Activated CD8-positive, alpha-beta memory T cell treated with anti-CD3 and anti-CD28 coated beads, Interleukin-2, amount 50 U/mL, for 48 hours (primary cell): ENCODE results near the gene SUPT3H.

Source experiments
- DNase-seq: peaks from one replicate; pipeline ENCODE4 v3.0.0-alpha.2; 2020

Gene SUPT3H

DNA sequence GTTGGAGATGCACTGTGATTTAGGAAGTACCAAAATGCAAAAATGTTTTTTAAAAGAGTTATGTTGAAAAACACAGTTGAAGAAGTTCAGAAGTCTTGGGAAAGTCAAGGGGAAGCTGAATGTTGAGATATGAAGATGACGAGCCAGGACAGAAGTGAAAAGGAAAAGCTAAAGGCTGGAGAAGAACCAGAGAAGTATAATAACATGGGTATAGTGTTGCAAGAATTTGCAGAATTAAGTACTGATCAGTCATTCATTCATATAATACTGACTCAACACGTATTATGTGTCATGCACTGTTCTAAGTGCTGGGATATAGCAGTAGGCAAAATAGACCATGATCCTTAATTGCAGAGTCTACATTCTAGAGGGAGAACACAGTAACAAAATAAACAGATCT, 557.4 kb downstream of the SUPT3H start:
- DNase-seq, result no peak

DNA sequence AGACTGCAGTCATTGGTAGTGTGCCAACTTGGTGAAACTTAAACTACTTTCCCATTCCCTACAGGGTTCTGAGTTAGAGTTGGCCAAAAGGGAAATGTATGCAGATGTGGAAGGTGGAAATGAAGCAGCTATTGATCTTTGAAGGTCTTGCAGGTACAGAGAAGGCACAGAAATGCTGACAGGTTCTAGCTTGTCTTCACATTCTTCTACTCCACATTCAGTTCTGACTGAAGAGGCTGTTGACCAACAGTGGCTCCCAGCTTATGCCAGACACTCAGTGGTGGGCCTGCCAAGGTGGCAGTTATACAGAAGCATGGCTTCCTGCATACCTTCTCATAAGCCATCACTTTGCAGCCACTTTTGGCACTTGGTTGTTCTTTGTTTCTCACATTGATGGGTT, 566.3 kb downstream of the SUPT3H start:
- DNase-seq, result no peak

DNA sequence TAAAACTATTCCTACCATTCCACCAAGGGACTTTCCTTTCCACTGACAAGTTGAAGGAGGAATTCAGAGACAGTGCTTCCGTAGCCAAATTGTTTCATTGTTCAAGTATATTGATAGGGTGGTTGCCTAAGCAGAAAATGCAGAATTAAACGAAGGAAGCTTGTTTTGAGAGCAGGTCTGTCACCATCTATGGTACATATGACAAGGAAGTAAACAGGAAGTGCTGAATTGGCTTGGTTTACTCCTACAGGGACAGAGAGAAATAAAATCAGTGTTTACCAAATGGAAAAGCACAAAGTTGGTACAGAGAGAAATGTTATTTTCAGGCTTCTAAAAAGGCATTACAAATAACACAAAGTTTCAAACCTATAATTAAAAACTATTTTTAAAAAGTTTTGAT, 568.5 kb downstream of the SUPT3H start:
- DNase-seq, result no peak

DNA sequence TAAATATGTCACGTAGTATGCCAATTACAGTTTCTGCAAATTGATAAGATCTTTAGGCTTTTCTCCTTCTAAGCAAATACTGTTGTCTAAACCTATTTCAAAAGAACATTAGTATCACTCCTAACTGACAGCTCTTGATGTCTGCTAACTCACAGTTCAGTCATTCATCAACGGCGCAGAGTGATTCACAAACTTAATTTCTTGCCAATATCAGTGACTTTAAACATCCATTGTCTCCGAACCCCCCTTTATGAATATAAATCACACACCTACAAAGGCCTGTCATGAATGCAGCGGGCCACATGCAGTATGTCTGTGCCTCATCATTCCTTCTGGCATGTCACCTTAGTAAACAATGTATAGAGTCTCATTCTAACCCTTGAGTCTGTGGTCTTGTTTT, 569.6 kb downstream of the SUPT3H start:
- DNase-seq, result no peak

DNA sequence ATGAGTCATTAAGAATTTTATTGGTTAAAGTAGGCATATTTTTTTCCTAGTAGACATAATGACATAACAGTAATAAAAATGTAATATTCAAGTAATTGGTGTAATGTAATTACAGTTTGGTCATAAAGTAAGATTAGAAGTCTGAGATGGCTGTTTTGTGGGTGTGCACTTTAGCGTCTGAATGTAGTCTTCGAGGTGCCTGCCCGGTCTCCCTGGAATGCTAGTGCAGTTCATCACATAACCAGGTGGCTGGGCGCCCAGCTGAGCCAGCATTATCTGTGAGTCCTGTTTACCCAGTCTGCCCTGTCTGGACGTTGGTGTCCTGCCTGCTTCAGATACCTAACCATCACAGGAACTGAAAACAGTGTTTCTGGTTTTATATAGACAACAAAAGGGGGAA, 571.1 kb downstream of the SUPT3H start:
- DNase-seq, result no peak

DNA sequence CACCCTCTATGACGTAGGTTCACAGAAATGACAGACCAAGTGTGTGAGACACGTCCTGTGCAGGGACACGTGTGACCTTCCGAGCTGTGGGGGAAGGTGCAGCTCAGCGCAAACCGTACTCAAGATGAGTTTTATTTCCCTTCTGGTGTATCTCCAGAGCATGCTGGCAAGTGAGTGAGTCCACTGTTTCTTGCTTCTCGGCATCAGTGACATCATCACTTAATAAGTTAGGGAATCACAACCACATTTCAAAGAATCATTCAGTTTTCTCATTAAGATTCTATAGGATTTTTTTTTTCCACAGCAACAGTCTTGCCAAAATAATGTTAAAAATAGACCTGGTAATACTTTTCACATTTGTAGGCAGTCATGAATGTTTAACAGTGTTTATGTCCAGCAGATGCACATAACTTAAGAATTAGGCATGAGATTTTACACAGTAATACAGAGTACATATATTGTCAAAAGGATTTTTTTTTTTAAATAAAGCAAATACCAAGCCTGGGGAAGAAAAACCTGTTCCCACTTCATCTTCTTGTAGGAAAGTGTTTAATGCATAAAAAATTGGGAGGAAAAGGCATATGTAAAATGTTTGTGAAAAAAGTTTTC, 572.4 kb downstream of the SUPT3H start:
- no peak for DNase-seq

DNA sequence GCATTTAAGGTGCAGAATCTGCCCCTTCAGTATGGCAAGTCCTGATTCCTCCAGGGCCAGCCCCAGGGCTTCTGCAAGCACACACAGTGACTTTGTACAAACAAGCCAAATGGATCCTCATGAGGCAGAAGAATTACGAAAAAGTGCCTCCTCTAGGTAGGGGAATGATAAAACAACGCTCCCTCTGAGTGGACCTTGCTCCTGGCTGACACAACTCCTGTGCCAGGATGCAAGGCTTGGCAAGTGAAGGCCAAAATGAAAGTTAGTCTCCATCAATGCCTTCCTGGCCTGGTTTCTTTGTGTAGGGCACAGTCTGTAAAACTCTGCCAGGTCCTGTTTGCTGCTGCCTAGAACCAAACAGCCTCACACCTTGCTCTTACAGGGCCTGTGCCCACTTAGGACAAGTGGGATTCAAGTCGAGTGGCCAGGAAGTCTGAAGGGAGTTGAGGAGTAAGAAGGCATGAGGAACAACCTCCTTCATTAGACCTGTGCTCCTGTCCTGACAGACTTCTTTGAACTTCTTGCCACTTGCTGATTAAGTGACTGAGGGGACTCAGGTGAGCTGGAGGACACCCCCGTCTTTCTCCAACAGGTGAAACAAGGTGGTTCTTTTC, 573.1 kb downstream of the SUPT3H start:
- DNase-seq, result no peak

DNA sequence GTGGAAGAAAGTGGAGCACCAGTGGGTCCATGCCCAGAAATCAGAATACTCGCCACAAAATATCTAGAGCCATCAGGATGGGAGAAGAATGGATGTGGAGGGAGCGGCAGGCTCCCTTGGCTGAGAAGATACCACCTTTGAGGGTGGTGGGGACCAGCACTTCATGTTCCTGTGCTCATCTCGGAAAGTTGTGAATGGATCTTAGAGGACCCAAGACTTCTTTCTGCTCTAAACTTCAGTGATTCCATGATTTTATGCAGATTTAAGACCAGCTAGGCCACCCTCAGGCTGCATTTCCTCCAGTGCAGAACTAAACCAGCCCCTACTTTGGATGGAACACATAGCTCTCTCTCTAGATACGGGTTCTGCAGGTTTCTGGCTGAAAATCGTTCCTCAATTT, 573.7 kb downstream of the SUPT3H start:
- no peak for DNase-seq

DNA sequence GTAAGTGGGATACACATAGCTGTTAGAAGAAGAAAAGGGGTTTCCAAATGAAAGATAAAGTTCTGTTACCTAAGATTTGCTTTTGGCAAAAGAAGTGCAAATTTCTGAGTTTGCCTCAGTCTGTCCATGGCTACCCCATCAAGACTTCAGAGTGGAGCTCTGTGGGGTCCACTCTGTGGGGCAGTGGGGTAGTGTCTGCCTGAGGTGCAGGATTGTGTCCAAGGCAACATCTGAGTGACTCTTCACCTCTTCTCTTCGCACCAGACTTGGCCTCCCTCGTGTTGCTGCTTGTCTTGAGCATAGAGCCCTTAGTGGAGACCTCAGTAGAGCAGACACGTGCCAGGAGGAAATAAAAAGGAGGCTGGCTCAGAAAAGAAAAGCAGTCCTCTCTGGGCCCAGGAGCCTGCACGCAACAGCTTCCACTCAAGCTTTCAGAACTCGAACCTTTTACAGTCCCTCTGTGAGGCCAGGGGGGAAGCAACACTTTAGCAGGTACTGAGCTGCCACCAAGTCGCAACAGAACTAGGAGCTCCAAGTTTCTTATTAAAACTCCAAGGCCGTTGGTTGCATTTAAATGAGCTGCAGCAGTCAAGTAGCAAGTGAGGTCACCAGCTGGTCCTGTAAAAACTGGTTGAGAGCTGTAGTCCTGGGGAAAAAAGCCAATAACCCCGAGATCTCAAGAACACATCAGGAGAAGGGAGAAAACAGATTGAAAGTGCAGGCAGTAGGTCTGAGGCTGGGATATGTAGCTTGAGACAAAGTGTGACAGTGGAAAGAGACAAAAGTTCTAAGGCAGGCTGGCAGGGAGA, 576.7 kb downstream of the SUPT3H start:
- no peak for DNase-seq

DNA sequence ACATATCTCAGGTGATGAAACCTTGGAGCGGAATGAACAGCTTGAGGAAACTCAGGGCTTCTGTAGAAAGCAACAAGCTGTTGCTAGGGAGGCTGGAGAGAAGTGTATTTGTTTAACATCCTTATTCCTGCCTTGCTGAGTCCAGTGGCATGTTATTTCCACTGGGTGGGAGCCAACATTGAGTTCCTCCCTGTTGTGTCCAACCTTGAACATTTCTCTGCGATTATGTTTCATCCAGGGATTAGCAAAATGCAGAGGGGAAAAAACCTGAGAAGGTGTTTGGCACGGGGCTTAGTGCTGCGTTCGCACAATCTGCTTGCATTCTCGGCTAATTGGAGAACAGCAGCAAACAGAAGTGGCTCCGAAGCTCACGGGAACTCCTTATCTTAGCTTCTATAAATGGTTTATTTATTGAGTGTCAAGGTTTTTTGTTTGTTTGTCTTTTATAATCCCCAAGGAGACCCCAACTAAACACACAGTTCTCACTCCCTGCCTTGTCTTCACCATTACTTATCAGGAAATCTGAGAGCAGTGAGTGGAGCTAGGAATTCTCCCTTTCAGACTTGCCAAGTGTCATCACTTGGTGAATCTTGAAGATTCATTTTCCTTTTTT, 577.5 kb downstream of the SUPT3H start:
- DNase-seq, result no peak

DNA sequence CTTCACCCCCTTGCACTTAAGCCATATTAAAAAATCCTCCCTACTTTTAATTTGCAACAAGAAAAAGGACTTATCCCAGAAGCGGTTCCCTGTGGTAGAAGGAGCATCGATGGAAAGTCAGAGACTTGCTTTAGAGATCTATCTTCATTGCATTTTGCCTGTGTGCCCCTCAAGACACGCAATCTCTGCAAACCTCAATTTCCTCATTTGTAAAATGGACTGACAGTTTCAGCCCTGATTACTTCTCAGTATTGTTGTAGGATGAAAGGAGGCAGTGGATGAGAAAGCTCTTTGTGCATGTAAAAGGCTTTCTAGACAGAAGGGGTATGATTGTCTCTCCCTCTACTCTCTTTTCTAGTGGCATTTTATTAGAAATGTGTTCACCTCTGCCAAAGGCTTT, 580.0 kb downstream of the SUPT3H start:
- no peak for DNase-seq

DNA sequence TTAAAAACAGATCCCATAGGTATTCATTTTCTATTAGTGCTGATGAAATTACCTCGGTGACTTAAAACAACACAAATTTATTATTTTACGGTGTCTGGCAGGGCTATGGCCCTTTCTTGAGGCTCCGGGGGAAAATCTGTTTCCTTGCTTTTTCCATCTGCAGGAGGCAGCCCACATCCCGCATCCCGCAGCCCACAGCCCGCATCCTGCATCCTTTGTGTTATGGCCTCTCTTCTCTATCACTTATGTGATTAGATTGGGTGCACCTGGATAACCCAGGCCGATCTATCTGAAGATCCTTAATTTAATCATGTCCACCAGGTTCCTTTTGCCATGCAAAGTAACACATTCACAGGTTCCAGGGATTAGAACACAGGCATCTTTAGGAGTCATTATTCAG, 582.4 kb downstream of the SUPT3H start:
- DNase-seq, result no peak

DNA sequence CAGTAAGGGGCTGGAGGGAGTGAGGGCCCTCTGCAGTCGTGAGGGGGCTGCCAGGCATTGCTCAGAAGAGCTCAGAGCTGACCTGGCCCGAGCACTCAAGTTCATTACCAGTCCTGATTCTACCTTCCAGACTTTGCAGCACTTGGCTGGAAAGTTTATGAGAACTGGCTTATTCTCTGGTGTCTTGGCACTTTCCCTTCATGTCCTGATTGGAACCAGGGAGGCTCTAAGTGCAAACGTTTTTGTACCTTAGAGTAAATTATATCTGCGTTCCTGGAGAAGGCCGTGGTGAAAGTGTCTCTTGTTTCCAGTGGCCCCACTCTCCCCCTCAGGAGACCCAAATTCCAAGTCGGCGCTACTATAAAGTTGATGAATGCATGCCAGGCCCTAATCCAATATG, 587.9 kb downstream of the SUPT3H start:
- DNase-seq, result no peak

DNA sequence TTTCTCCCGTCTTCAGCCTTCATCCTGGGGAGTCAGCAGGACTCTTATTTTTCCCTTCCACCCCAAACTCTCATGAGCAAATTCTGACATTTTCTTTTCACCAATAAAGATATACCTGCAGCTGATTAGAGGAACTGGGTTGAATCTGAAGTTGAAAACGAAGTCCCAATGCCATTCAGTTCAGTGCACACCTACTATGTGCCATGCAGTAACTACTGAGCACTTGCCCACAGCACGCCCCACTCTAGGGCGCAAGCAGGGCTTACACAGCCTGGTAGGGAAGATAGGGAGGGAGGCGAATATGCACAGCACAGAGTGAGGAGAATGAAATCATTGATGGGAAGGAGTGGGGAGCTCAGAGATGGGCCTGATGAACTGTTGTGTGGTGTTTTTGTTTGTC, 588.7 kb downstream of the SUPT3H start:
- no peak for DNase-seq

DNA sequence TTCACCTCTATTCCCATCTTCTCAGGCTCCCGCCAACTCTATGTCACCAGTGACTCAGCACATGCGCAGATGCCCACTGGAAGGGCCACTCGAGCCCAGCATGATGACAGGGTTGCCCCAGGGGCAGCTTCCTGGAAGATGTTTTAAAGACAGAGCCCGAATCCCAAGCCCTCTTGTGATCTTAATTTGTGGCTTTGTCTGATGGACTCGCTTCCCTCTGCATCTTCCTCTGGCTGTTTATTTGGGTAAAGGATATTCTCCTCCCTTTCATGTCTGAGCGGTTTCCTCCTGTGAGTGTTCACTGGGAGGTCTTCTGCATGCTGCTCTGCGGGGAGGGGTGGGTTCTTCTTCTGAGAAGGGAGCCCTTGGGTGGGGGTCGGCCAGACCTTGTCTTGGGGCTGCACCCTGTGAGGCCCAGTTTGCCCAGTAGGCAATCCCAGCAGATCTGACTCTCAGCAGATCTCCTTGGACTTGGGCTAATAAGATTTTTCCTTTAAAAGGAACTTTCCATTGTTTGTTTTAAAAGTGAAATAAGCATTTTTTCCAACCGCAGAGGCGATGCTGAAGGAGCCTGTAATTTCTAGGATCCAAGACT, 589.2 kb downstream of the SUPT3H start:
- no peak for DNase-seq

DNA sequence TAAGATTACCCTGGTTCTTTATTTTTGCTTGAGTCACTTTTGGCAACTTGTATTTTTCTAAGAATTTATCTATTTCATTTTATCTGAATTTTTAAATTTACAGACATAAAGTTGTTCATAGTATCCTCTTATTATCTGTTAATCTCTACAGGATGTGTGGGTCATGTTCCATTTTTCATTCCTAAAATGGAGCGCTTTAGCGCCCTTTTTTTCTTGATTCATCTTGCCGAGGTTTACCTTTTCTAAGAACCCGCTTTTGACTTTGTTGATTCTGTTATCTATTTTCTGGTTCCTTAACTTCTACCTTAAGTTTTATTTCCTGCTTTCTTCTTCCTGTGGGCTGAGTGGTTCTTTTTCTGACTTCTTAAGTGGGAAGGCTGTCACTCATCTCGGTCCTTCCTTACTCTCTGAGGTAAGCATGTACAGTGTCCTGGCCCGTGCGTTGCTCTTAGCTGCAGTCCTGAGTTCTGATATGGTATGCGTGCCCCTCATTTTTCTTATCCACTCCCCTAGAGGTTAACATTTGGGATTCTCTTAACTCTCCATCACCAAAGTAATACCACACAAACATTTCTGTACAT, 590.4 kb downstream of the SUPT3H start:
- DNase-seq, result no peak

DNA sequence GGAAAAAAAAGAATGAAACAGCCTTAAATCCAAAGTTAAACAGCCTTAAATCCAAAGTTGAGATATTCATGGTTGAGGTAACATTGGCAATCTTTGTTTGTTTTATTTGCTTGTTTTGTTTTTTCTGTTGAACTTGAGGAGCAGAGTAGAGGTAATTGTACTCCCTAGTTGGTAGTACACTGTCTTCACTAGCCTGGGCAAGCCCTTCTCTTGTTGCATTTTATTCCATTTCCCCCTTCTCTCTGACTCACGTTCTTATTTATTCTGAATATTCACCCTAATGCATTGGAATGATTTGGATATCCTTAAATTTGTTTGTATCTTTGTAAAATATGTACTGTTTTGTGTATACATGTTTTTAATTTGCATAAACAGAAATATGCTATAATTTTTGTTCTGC, 592.6 kb downstream of the SUPT3H start:
- DNase-seq, result no peak

DNA sequence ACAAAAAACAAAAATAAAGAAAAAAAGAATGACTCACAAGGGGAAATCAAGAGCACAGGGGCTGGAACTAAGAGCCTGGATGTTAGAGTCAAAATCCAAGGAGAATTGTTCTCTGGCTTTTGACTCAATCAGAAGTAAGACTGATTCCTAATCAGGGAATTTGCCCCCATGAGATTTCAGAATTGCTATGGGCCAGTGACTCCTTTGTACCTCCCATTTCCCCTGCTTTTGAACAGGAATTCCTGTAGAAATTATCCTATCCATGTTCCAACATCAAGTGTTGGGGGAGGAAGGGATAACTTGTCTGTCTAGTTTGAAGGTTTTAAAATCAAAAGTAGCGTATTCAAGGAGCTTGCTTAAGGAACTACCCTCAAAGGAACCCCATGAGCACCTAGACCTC, 593.5 kb downstream of the SUPT3H start:
- DNase-seq, result no peak

DNA sequence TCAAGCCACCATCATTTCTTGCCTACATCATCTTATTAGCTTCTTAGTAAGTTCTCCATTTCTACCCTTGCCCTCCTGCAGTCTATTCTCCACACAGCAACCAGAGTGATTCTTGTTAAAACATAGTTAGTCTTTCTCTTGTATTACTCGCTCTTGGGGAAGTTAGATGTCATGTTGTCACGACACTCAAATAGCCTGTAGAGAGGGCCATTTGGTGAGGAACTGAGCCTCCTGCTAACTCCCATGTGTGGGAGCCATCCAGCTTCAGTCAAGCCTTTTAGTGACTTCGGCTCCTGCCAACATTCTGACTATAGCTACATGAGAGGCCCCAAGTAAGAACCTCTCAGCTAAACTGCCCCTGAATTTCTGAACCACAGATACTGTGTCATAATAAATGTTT, 594.8 kb downstream of the SUPT3H start:
- DNase-seq, result no peak

DNA sequence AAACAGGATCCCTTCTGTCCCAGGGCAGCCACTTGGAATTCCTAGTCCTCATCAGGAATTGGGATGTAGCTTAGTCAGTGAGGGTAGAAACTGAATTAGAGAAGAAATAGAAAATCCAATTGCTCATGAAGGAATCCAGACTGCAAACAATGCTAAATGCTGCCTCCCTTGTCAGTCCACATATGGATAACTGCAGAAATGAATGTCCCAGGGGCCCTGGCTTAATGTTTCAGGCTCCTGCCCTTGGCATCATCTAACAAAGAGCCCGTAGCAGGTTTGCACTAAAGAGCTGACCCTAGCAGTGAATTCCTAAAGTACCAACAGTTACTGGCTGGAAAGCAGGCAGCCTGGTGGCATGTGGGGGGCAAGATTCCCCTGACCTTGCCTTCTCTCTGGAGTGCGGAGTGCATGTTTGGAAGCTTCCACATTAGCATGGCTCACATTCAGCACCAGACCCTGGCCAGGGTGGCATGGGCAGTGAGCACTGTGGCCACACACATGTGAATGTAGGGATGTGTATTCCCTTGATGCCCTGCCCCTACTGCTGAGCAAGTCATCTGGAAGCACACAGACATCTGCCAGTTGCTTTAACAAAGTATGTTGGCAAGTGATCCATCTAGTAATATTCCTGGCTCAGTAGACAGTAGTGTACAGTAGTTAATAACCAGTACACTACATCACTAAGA, 595.7 kb downstream of the SUPT3H start:
- DNase-seq, result no peak

DNA sequence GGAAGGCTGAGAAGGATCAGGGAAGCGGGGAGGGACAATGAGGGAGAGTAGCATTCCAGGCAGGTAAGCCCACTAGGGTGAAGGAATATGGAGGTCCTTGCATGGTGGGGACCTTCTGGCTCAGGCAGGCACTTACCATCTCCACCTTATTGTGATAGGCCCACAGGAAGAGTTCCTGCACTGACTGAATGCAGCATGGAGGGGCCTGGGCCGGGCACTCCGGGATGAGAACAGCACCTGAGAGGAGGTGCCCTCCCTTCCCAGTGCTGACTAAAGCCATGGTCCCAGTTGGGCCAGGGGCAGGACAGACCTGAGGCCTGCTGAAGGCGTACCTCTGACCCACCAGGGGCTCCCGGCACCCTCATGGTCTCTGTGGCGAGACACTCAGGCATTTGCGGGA, 597.6 kb downstream of the SUPT3H start:
- no peak for DNase-seq

DNA sequence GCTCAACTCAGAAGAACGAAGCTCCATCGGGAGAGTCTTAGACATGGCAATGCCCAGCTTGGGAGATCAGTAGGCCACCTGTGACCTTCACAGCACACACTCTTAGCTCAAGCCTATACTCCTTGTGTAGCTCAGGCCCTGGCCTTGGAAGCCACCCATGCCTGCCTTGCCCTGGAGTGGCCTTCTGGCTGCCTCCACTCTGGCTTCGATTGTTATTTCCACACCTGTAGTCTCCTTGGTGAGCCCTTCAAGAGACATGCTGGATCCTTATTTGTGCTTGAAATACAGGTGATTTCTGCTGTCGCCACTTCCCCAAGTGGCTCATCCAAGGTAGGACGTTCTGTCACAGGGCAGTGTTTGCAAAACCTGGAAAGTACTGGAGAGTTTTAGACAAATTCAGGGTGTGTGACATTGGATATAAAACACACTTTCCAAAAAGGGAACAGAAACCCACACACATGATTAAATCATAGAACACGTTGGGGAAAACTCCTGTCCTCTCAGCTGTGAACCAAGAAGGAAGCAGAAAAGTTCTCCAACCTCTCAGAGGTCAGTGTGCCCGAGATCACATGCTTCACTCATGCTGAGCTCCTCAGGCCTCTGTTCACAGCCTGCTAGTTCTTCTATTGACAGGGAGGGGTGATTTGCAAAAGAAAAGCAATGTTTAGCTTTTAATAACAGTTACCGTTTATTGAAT, 598.5 kb downstream of the SUPT3H start:
- no peak for DNase-seq
